ENCODE measurements around the gene TRIM62. TPM values are rescaled to one million over a fixed set of nuclear protein-coding genes. Genes with fewer than 3 reads are reported as not detected.

The TRIM62 gene
- polyA plus RNA-seq (2012; ENCODE audit: low read depth, missing spikeins), result 1.3 TPM

DNA sequence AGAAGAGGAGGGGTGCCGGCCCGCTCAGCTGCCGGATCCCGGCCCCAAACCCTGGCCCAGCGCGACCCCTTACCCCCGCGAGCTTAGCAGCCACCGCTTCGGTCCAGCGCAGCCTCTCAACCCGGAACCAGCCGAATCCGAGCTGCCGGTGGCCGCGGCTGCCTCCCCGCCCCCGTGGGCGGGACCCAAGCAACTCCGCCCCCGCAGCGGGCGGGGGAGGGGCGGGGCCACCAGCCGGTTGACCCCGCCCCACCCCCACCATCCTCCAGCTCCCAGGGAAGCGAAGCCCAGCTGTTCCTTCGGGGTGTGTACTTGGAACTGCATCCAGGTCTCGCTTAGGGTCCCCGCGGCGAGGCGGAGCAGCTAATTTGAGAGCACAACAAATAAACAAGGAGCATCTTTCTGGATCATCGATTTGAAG is at the start of gene TRIM62:
Gene TRIM62, minus strand, starts transcription at position 123 of the 421 bp plus-strand sequence. CDS start 611 bp downstream, outside the sequence.
- no peak for TF ChIP-seq PAX5 (IDR thresholded peaks at IDR 0.05; ENCODE audit: insufficient read depth, low read length, severe bottlenecking)
- no peak for TF ChIP-seq POU2F2 (IDR thresholded peaks at IDR 0.05; ENCODE audit: low read depth, low read length)
- no peak for TF ChIP-seq POLR2A (IDR thresholded peaks at IDR 0.05; ENCODE audit: low read depth, low read length)
- TF ChIP-seq POLR2AphosphoS5 (IDR thresholded peaks at IDR 0.05; ENCODE audit: low read depth, low read length), result no peak
- no peak for TF ChIP-seq SPI1 (IDR thresholded peaks at IDR 0.05; ENCODE audit: low read depth, low read length)
- no peak for TF ChIP-seq TAF1 (IDR thresholded peaks at IDR 0.05; ENCODE audit: low read depth, low read length)
- DNase-seq (ENCODE audit: insufficient read length, low spot score), result peak; percentile 95
- peak; percentile 90 for FAIRE-seq

GRCh38 chr1:33231166-33231565 is 49.3 kb upstream of the TRIM62 start:
- TF ChIP-seq TAF1 (IDR thresholded peaks at IDR 0.05; ENCODE audit: low read depth, low read length), result no peak
- no peak for TF ChIP-seq POU2F2 (IDR thresholded peaks at IDR 0.05; ENCODE audit: low read depth, low read length)
- no peak for TF ChIP-seq POLR2A (IDR thresholded peaks at IDR 0.05; ENCODE audit: low read depth, low read length)
- TF ChIP-seq SPI1 (IDR thresholded peaks at IDR 0.05; ENCODE audit: low read depth, low read length), result no peak
- TF ChIP-seq POLR2AphosphoS5 (IDR thresholded peaks at IDR 0.05; ENCODE audit: low read depth, low read length), result no peak
- TF ChIP-seq PAX5 (IDR thresholded peaks at IDR 0.05; ENCODE audit: insufficient read depth, low read length, severe bottlenecking), result no peak
- DNase-seq (ENCODE audit: insufficient read length, low spot score) (no peak), FAIRE-seq (no peak)

GRCh38 chr1:33228935-33229487 is 47.2 kb upstream of the TRIM62 start:
- DNase-seq (ENCODE audit: insufficient read length, low spot score), result no peak
- TF ChIP-seq SPI1 (IDR thresholded peaks at IDR 0.05; ENCODE audit: low read depth, low read length) (no peak), POLR2AphosphoS5 (IDR thresholded peaks at IDR 0.05; ENCODE audit: low read depth, low read length) (no peak), POU2F2 (IDR thresholded peaks at IDR 0.05; ENCODE audit: low read depth, low read length) (no peak), PAX5 (IDR thresholded peaks at IDR 0.05; ENCODE audit: insufficient read depth, low read length, severe bottlenecking) (no peak), TAF1 (IDR thresholded peaks at IDR 0.05; ENCODE audit: low read depth, low read length) (no peak), POLR2A (IDR thresholded peaks at IDR 0.05; ENCODE audit: low read depth, low read length) (no peak)
- FAIRE-seq, result no peak

DNA sequence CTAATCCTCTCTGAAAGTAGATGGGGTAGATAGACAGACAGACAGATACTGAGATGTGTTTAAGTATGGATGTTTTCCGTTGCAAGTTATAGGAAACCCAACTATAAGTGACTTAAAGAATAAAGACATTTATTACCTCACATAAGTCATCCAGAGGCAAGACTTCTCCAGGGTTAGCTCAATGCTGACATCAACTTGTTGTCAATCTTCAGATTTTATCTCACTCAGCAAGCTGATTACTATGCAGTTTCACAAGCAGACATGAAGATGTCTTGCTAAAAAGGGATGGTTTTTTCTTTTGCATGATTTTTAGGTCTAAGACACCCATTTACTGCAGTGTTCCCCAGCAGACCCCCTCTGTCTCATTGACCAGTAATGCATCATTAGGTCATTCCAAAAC is 43.7 kb upstream of the TRIM62 start:
- FAIRE-seq, result no peak
- no peak for DNase-seq (ENCODE audit: insufficient read length, low spot score)
- TF ChIP-seq PAX5 (IDR thresholded peaks at IDR 0.05; ENCODE audit: insufficient read depth, low read length, severe bottlenecking), result no peak
- TF ChIP-seq POLR2A (IDR thresholded peaks at IDR 0.05; ENCODE audit: low read depth, low read length), result no peak

DNA sequence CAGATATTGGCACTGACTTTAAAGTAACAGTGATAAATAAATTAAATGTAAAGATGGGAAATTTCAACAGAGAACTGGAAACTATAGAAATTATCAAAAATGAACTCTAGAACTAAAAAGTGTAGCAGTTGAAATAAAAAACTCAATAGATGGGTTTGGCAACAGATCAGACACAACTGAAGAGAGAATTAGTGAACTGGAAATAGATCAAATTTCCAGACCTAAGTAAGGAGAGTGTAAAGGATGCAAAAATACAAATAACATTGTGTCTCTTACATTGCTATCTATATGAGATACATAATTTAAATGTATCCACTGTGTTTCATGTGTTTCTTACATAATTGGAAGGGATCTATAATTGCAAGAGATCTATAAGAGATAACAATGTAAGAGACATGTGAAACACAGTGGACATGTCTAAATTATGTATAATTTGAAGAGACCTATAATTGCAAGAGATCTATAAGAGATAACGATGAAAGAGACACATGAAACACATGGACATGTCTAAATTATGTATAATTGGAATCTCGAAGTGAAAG is 42.4 kb upstream of the TRIM62 start:
- FAIRE-seq (no peak), DNase-seq (ENCODE audit: insufficient read length, low spot score) (no peak)
- TF ChIP-seq POLR2AphosphoS5 (IDR thresholded peaks at IDR 0.05; ENCODE audit: low read depth, low read length) (no peak), PAX5 (IDR thresholded peaks at IDR 0.05; ENCODE audit: insufficient read depth, low read length, severe bottlenecking) (no peak), POU2F2 (IDR thresholded peaks at IDR 0.05; ENCODE audit: low read depth, low read length) (no peak), TAF1 (IDR thresholded peaks at IDR 0.05; ENCODE audit: low read depth, low read length) (no peak), SPI1 (IDR thresholded peaks at IDR 0.05; ENCODE audit: low read depth, low read length) (no peak), POLR2A (IDR thresholded peaks at IDR 0.05; ENCODE audit: low read depth, low read length) (no peak)

- TF ChIP-seq POU2F2 (IDR thresholded peaks at IDR 0.05; ENCODE audit: low read depth, low read length), result no peak
- no peak for TF ChIP-seq SPI1 (IDR thresholded peaks at IDR 0.05; ENCODE audit: low read depth, low read length)
- TF ChIP-seq TAF1 (IDR thresholded peaks at IDR 0.05; ENCODE audit: low read depth, low read length), result no peak
- no peak for TF ChIP-seq POLR2A (IDR thresholded peaks at IDR 0.05; ENCODE audit: low read depth, low read length)
- no peak for TF ChIP-seq POLR2AphosphoS5 (IDR thresholded peaks at IDR 0.05; ENCODE audit: low read depth, low read length)
- no peak for TF ChIP-seq PAX5 (IDR thresholded peaks at IDR 0.05; ENCODE audit: insufficient read depth, low read length, severe bottlenecking)
- FAIRE-seq, result no peak
- DNase-seq (ENCODE audit: insufficient read length, low spot score), result no peak
Measured at GRCh38 chr1:33222381-33222780, 40.5 kb upstream of the TRIM62 start.

DNA sequence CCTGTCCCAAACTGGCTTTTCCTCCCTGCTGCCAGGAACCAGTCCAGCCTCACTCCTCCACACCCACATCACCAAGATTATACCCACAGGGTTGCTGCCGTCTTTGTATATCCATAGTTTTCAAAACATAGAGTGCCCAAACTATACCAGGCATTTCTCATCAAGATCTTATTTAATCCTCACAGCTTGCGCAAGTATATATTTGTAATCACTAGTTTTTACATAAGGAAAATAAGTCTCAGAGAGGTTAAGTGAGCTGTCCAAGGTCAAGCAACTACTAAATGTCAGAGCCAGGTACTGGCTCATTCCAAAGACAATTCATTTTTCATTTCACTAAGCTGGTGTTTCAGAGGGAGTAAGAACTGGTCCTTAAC is 39.5 kb upstream of the TRIM62 start:
- TF ChIP-seq POLR2AphosphoS5 (IDR thresholded peaks at IDR 0.05; ENCODE audit: low read depth, low read length) (no peak), PAX5 (IDR thresholded peaks at IDR 0.05; ENCODE audit: insufficient read depth, low read length, severe bottlenecking) (no peak), POLR2A (IDR thresholded peaks at IDR 0.05; ENCODE audit: low read depth, low read length) (no peak), POU2F2 (IDR thresholded peaks at IDR 0.05; ENCODE audit: low read depth, low read length) (no peak), TAF1 (IDR thresholded peaks at IDR 0.05; ENCODE audit: low read depth, low read length) (no peak), SPI1 (IDR thresholded peaks at IDR 0.05; ENCODE audit: low read depth, low read length) (no peak)
- FAIRE-seq, result no peak
- no peak for DNase-seq (ENCODE audit: insufficient read length, low spot score)

- DNase-seq (ENCODE audit: insufficient read length, low spot score) (no peak), FAIRE-seq (no peak)
- TF ChIP-seq POLR2A (IDR thresholded peaks at IDR 0.05; ENCODE audit: low read depth, low read length) (no peak), PAX5 (IDR thresholded peaks at IDR 0.05; ENCODE audit: insufficient read depth, low read length, severe bottlenecking) (no peak), POLR2AphosphoS5 (IDR thresholded peaks at IDR 0.05; ENCODE audit: low read depth, low read length) (no peak), SPI1 (IDR thresholded peaks at IDR 0.05; ENCODE audit: low read depth, low read length) (no peak)
Measured at GRCh38 chr1:33220676-33221384, 39.0 kb upstream of the TRIM62 start.

DNA sequence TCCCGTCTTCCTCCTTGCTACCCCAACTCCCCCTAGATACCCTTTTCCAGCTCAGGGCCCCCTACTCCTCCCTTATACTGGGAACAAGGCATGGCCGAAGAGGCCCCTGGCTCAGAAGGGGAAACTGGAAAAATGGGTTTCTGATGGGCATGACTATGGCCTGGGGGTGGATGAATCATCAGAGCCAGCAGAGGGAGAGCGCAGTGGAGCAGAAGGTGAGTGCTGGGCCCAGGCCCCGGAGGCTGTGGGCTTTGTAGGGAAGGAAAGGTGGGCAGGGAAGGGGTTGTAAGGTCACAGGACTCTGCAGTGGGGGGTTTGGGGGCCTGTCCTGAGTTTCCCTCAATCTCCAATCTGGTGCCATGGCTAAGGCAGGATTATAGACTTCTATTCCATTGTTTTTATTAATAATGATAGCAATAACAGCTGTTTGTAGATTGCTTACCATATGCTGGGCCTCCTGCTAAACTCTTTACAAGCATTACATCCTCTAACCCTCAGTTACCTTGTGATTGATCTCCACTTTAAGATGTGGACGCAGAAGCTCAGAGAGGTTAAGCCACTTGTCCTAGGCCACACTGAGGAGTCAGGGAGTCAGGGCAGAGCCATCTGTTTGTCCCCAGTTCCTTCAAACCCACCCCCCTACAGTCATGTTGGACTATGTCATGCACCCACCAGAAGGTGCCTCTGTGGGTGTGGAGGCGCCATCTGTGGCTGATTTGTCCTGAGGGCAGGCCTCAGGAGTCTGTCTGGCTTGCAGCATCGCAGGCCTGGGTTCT is 38.2 kb upstream of the TRIM62 start:
- TF ChIP-seq POLR2A (IDR thresholded peaks at IDR 0.05; ENCODE audit: low read depth, low read length), result no peak
- no peak for FAIRE-seq
- DNase-seq (ENCODE audit: insufficient read length, low spot score), result no peak

Data from GM12891 (cell line).